Measurements from ENCODE around the gene MLLT6. TPM values are rescaled to one million over a fixed set of nuclear protein-coding genes. Genes with fewer than 3 reads are reported as not detected.
A peak's percentile ranks its signal among the peaks of the same experiment; 100 is the strongest.

Gene MLLT6
- 100 to 1,000 TPM in 5 of 7 donors, 10 to 100 TPM in 2; 73.2 to 278 (median 183) TPM for total RNA-seq
- polyA plus RNA-seq, result 10 to 100 TPM; 52.3 to 99.4 TPM
- long read RNA-seq, donor 1, transcript MLLT6-205 (1 exons, 2,937 nt), result major isoform, 195 of 333 reads
- long read RNA-seq, donor 1, partial matches to known transcripts, result 32 of 333 reads
- long read RNA-seq, donor 1, other reads (novel, unspliced or antisense), result 106 of 333 reads
- long read RNA-seq, donor 2, transcript MLLT6-205 (1 exons, 2,937 nt), result major isoform, 75 of 109 reads
- long read RNA-seq, donor 2, partial matches to known transcripts, result 14 of 109 reads
- long read RNA-seq, donor 2, other reads (novel, unspliced or antisense), result 17 of 109 reads
- long read RNA-seq, donor 3, transcript MLLT6-205 (1 exons, 2,937 nt), result major isoform, 57 of 129 reads
- long read RNA-seq, donor 3, partial matches to known transcripts, result 32 of 129 reads
- long read RNA-seq, donor 3, other reads (novel, unspliced or antisense), result 40 of 129 reads

GRCh38 chr17:38704606-38705522 lies at the start of gene MLLT6:
MLLT6 (plus strand) TSS chr17:38705273; CDS start chr17:38705633, 360 bp downstream.
- H3K9me3 ChIP-seq, result no peaks in the 10 kb centered on the region
- intact Hi-C loops (cut with DNase I), result loop anchor here in 1 of 4 donors (5.0 kb wide), 1 partner anchor 47 kb away; the partner anchor contains the start of gene PSMB3
- H3K36me3 ChIP-seq, result no peaks in the 10 kb centered on the region
- WGBS, 3 donors, result 1% methylated on average over 61 to 99 of the region's 100 CpGs
- H3K4me1 ChIP-seq (ENCODE audit: insufficient read depth), result peaks cover 10% of the 10 kb centered on the region
- TF ChIP-seq CTCF (IDR thresholded peaks at IDR 0.05) (no peak), POLR2A (IDR thresholded peaks at IDR 0.05) (peak; percentile 19)
- peak; percentile 80 to 85 (median 85) for DNase-seq
- H3K27me3 ChIP-seq, result no peaks in the 10 kb centered on the region
- H3K4me3 ChIP-seq, result peak within 1 kb of the TSS; percentile 86
- peak within 1 kb of the TSS; percentile 92 to 93 for H3K27ac ChIP-seq

DNA sequence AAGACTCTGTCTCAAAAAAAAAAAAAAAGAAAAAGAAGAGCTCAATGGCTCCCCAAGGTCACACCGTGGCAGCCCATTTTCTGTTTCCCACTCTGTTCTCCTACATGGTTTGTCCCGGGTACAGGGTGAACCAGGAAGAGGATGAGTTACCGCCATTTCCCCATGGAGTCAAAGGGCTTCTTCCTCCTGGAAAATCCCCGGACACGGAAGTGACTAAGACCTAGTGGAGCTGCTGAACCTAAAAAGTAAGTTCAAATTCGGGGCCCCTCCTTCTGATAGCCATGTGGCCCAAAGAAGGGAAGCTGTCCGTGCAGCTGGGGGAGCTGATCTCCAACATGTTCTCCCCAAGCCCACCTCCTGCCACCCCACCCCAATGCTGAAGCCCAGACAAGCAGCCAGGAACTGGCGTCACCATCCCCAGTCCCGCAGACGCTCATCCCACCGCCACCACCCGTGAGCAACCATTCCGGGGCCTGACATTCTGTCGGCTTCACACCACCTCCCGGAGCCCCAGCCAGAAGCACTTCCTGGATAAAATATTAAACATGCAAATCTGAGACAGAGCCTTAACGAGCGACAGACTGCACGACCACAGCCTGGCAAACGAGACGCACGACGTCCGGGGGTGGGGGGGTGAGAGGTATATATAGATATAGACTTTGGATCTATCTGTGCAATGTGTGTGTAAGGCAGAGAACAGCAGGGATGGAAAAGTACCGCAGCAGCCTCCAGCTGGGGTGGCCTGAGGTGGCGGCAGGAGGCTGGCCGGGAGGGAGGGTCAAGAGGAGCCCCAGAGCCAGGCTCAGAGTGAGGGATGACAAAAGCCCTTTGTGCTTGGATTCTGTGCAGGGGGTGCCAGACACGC lies 47.9 kb upstream of the MLLT6 start:
- 74 to 79% (median 79%) methylated on average over 27 of the region's 27 CpGs for WGBS, 3 donors
- H3K27me3 ChIP-seq, result no peaks in the 10 kb centered on the region

DNA sequence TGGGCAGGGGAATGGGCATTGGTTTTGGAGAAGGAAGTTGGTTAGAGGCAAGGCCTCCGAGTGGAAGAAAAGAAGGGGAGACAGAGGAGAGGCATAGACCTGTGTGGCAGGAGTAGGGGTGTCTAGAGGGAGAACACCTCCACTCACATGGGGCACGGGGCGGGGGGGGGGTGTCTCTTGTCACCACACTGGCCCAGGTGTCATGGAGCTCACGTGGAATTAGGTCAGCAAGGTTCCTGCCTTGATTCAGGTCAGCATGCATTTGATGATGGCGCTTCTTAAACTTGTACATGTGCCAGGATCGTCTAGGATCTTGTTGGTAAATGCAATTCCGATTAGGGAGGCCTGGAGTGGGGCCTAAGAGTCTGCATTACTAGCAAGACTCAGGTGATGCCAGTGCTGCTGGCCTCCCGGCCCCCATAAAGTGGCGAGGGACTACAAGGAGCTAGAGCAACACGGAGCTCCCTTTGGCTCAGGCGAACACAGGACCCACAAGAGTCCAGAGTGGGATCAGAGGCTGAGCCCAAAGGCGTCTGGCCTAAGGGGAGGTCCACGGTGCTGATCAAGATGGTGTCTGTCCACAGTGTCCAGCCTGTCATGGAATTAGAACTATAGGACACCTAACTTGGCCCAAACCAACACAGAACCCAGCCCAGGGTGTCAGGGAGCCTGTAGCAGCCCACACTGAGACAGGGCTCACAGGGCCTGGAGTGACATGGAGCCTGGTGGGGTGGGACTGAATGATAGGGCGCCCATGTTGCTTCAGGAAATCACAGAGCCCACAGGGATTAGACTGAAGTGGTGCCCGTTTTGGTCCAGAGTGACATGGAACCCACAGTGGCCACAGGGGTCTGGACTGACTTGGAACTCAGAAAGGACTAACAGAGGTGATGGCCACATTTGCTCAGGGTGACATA lies 47.0 kb upstream of the MLLT6 start:
- no peak overlapping the region for H3K27ac ChIP-seq

More for the DNA sequence above, 47.9 kb upstream of the MLLT6 start:
- no peaks in the 10 kb centered on the region for H3K36me3 ChIP-seq
- H3K27ac ChIP-seq, result no peak overlapping the region
- no peak overlapping the region for H3K4me3 ChIP-seq
- no peak for TF ChIP-seq EP300 (IDR thresholded peaks at IDR 0.05)
- peak in 1 of 5 donors; percentile 25 for DNase-seq
- intact Hi-C loops (cut with DNase I), result no loop called here
- no peaks in the 10 kb centered on the region for H3K9me3 ChIP-seq
- peaks cover 4% of the 10 kb centered on the region for H3K4me1 ChIP-seq (ENCODE audit: insufficient read depth)

More for the DNA sequence above, 47.0 kb upstream of the MLLT6 start:
- intact Hi-C loops (cut with DNase I), result no loop called here
- DNase-seq, result no peak
- 85 to 88% (median 86%) methylated on average over 13 to 15 of the region's 15 CpGs for WGBS, 3 donors
- no peaks in the 10 kb centered on the region for H3K9me3 ChIP-seq
- H3K36me3 ChIP-seq, result no peaks in the 10 kb centered on the region
- TF ChIP-seq EP300 (IDR thresholded peaks at IDR 0.05) (no peak), CTCF (IDR thresholded peaks at IDR 0.05) (no peak), POLR2A (IDR thresholded peaks at IDR 0.05) (no peak)
- peaks cover 4% of the 10 kb centered on the region for H3K4me1 ChIP-seq (ENCODE audit: insufficient read depth)
- no peaks in the 10 kb centered on the region for H3K27me3 ChIP-seq
- H3K4me3 ChIP-seq, result no peak overlapping the region

All from ovary (tissue), 10 donors.